ENCODE data around the gene NPTXR.

DNA sequence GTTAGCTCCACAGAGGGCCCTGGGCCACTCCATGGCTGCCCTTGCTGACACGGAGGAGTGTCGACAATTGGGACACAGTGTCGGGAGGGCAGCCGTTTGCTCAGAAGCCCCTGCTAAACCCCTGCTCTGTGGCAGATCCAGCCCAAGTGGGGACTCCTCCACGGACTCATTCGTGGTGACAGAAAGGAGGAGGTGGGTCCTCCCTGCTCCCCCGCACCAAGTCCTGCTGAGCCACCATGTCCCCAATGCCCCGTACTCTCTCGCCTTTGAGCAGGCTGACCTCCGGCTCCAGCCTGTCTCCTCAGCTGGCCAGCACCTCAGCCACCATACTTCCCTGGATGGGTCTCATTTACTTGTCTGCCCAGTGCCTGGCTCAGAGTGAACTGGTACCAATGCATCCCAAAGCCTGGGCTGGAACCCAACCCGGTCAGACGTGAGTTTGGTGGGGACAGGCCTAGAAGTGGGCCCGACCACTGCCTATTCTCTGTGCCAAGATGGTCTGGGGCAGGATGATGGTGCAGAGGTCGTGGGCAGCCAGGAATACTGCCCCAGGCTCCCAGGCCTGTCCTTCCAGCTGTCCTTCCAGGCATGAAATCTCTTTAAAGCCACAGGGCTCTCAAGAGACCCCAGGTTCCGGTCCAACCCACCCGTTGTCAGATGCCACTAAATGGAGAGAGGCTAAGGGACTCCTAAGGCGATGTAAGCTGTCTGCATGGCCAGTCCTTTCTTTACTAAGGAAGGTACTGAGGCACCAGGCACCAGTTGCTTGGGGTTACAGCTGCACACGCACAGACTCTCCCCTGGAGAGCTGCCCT lies 23.9 kb upstream of the NPTXR start:
- TF ChIP-seq, protein P1, sequence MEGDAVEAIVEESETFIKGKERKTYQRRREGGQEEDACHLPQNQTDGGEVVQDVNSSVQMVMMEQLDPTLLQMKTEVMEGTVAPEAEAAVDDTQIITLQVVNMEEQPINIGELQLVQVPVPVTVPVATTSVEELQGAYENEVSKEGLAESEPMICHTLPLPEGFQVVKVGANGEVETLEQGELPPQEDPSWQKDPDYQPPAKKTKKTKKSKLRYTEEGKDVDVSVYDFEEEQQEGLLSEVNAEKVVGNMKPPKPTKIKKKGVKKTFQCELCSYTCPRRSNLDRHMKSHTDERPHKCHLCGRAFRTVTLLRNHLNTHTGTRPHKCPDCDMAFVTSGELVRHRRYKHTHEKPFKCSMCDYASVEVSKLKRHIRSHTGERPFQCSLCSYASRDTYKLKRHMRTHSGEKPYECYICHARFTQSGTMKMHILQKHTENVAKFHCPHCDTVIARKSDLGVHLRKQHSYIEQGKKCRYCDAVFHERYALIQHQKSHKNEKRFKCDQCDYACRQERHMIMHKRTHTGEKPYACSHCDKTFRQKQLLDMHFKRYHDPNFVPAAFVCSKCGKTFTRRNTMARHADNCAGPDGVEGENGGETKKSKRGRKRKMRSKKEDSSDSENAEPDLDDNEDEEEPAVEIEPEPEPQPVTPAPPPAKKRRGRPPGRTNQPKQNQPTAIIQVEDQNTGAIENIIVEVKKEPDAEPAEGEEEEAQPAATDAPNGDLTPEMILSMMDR (conservative IDR thresholded peaks at IDR 0.05; ENCODE audit: low read length): no peak
- no peak for TF ChIP-seq EZH2phosphoT487 (IDR thresholded peaks at IDR 0.05; ENCODE audit: borderline replicate concordance, low read depth, low read length)

All from OCI-LY7 (cell line).